ENCODE results near the gene ANKS1B.

- TF ChIP-seq TEAD1 (CRISPR knock-in tag; IDR thresholded peaks at IDR 0.05) (no peak), NR2C2 (CRISPR knock-in tag; IDR thresholded peaks at IDR 0.05) (no peak), CTCF (IDR thresholded peaks at IDR 0.05) (no peak), ZNF138 (CRISPR knock-in tag; conservative IDR thresholded peaks at IDR 0.05) (no peak), GABPB1 (CRISPR knock-in tag; IDR thresholded peaks at IDR 0.05) (no peak), ELF4 (CRISPR knock-in tag; IDR thresholded peaks at IDR 0.05; ENCODE audit: low read depth) (no peak), IRF1 (CRISPR knock-in tag; IDR thresholded peaks at IDR 0.05) (no peak), FOXP4 (CRISPR knock-in tag; IDR thresholded peaks at IDR 0.05) (no peak), MAX (CRISPR knock-in tag; IDR thresholded peaks at IDR 0.05) (no peak), JUN (CRISPR knock-in tag; IDR thresholded peaks at IDR 0.05) (no peak), NFYB (CRISPR knock-in tag; conservative IDR thresholded peaks at IDR 0.05; ENCODE audit: low read depth) (no peak), HMGXB4 (CRISPR knock-in tag; IDR thresholded peaks at IDR 0.05) (no peak), CREB1 (CRISPR knock-in tag; IDR thresholded peaks at IDR 0.05) (no peak), ATF2 (CRISPR knock-in tag; IDR thresholded peaks at IDR 0.05; ENCODE audit: borderline replicate concordance, low read depth) (no peak)
These were observed 873.9 kb downstream of the ANKS1B start for GRCh38 chr12:99110868-99111267.
